Keratinocyte (primary cell): Measurements from ENCODE around the gene ALDH7A1. TPM values are rescaled to one million over a fixed set of nuclear protein-coding genes. Genes with fewer than 3 reads are reported as not detected.

Experiments used
- DNase-seq: peaks from one replicate; pipeline ENCODE4 v3.0.0-alpha.2; 2011; ENCODE audit warnings: low read depth, missing footprints, low spot score
- FAIRE-seq: peaks from 2 replicates; lab custom pipeline; 2011; peaks lifted over from hg19 to GRCh38; lab: Jason Lieb, UNC
- H2AFZ ChIP-seq: 2 replicates; pipeline ENCODE4 v1.6.0; 2012; ENCODE audit warnings: low read length, control low read depth, inconsistent platforms; ENCODE audit not compliant: control insufficient read depth
- H3K27ac ChIP-seq: 2 replicates; pipeline ENCODE4 v1.5.1; 2011; ENCODE audit warnings: low read length; ENCODE audit not compliant: control insufficient read depth, insufficient read depth
- H3K27me3 ChIP-seq: 3 replicates; pipeline ENCODE4 v1.6.0; 2011; ENCODE audit warnings: low read length; ENCODE audit not compliant: control insufficient read depth, insufficient read depth; ENCODE audit errors: extremely low read depth
- H3K36me3 ChIP-seq, 2 experiments: 2 replicates in 1 of 2; 3 replicates in 1 of 2; pipeline ENCODE4 v1.5.1; 2011; ENCODE audit warnings: low read length in 2 of 2, mild to moderate bottlenecking in 1 of 2; ENCODE audit not compliant: control insufficient read depth in 2 of 2, insufficient read depth in 2 of 2; ENCODE audit errors: extremely low read depth in 1 of 2
- H3K4me1 ChIP-seq: 3 replicates; pipeline ENCODE4 v1.5.1; 2011; ENCODE audit warnings: low read length; ENCODE audit not compliant: control insufficient read depth, insufficient read depth; ENCODE audit errors: extremely low read depth
- H3K4me2 ChIP-seq: 3 replicates; pipeline ENCODE4 v1.6.0; 2011; ENCODE audit warnings: low read depth, low read length; ENCODE audit not compliant: control insufficient read depth, insufficient read depth; ENCODE audit errors: extremely low read depth
- H3K4me3 ChIP-seq, 3 experiments: fragments of 200-600 bp in 1 of 3; sonication (generic) in 1 of 3; 2 replicates in 2 of 3; 3 replicates in 1 of 3; pipeline ENCODE4 v1.5.1; 2011 to 2016; ENCODE audit warnings: low read length in 3 of 3, mild to moderate bottlenecking in 3 of 3, control low read depth in 2 of 3, inconsistent platforms in 1 of 3, low read depth in 1 of 3, mixed read lengths in 1 of 3, mixed run types in 1 of 3, moderate library complexity in 1 of 3; ENCODE audit not compliant: control insufficient read depth in 2 of 3, insufficient read depth in 2 of 3; ENCODE audit errors: extremely low read depth in 1 of 3
- H3K79me2 ChIP-seq: 2 replicates; pipeline ENCODE4 v1.6.0; 2012; ENCODE audit warnings: low read length; ENCODE audit not compliant: control insufficient read depth, insufficient read depth
- H3K9ac ChIP-seq: 3 replicates; pipeline ENCODE4 v1.6.0; 2011; ENCODE audit warnings: low read length; ENCODE audit not compliant: control insufficient read depth, insufficient read depth; ENCODE audit errors: extremely low read depth
- H3K9me1 ChIP-seq: 3 replicates; pipeline ENCODE4 v1.6.0; 2011; ENCODE audit warnings: low read length; ENCODE audit not compliant: control insufficient read depth, insufficient read depth; ENCODE audit errors: extremely low read depth
- H3K9me3 ChIP-seq: 2 replicates; pipeline ENCODE4 v1.5.1; 2012; ENCODE audit warnings: low read depth, low read length; ENCODE audit not compliant: control insufficient read depth
- H4K20me1 ChIP-seq: 3 replicates; pipeline ENCODE4 v1.6.0; 2011; ENCODE audit warnings: low read length; ENCODE audit not compliant: control insufficient read depth, insufficient read depth; ENCODE audit errors: extremely low read depth
- CTCF ChIP-seq, 3 experiments: IDR thresholded peaks in 1 of 3; conservative IDR thresholded peaks in 1 of 3; optimal IDR thresholded peaks in 1 of 3; 2 replicates in 2 of 3; 3 replicates in 1 of 3; pipeline versions ENCODE3 to v1.5.1; 2011; ENCODE audit warnings: low read length in 3 of 3, mild to moderate bottlenecking in 3 of 3, moderate library complexity in 2 of 3, control low read depth in 1 of 3, inconsistent platforms in 1 of 3; ENCODE audit not compliant: insufficient read depth in 2 of 3; ENCODE audit errors: extremely low read depth in 1 of 3
- EZH2 ChIP-seq: IDR thresholded peaks from one replicate; pipeline ENCODE4 v1.6.1; 2012; ENCODE audit warnings: inconsistent platforms, mild to moderate bottlenecking, low read length, moderate library complexity
- dilution Hi-C: fragments of 300-500 bp; cut with MboI; formaldehyde crosslinking; loops from one replicate; pipeline ENCODE4 v1.7.0; 2020; ENCODE audit warnings: low sequenced_read_pairs; ENCODE audit not compliant: extremely low pct_ligation_motif_present
- polyA plus RNA-seq, 5 experiments: library from polyadenylated mRNA; depleted of rRNA in 3 of 5; stranded (reverse) in 3 of 5; stranded (forward) in 1 of 5; unstranded in 1 of 5; fragments of >200 nt; gene quantifications; 1 replicate in 1 of 5; 2 replicates in 3 of 5; 3 replicates in 1 of 5; pipeline versions ENCODE4 v1.2.1 to v1.2.3, GENCODE V29; 2011 to 2012; ENCODE audit warnings: missing spikeins in 2 of 5, low read depth in 1 of 5, low replicate concordance in 1 of 5

Gene ALDH7A1
- polyA plus RNA-seq, 1 donor (not counting 4 experiments of a cell fraction or from before 2014, with no cell fraction given), result 183 TPM

GRCh38 chr5:126514131-126514557 lies 80.9 kb downstream of the ALDH7A1 start:
- H3K79me2 ChIP-seq, result no peaks in the 10 kb centered on the region
- dilution Hi-C loops, result no loop called here
- H4K20me1 ChIP-seq, result no peaks in the 10 kb centered on the region
- H3K36me3 ChIP-seq, result no peaks in the 10 kb centered on the region
- no peak for TF ChIP-seq CTCF (optimal IDR thresholded peaks at IDR 0.05 in 1 of 3, IDR thresholded peaks at IDR 0.05 in 1 of 3, conservative IDR thresholded peaks at IDR 0.05 in 1 of 3; ENCODE audit: extremely low read depth in 1 of 3, insufficient read depth in 2 of 3, low read length in 3 of 3)
- TF ChIP-seq EZH2, result no peak
- no peaks in the 10 kb centered on the region for H3K9me3 ChIP-seq
- peaks cover 40% of the 10 kb centered on the region for H3K4me1 ChIP-seq
- H3K9ac ChIP-seq, result no peak overlapping the region
- H3K9me1 ChIP-seq, result no peaks in the 10 kb centered on the region
- H3K4me2 ChIP-seq, result no peak overlapping the region
- H3K27ac ChIP-seq, result no peak overlapping the region
- H3K4me3 ChIP-seq, result no peak overlapping the region
- no peaks in the 10 kb centered on the region for H3K27me3 ChIP-seq
- FAIRE-seq (no peak), DNase-seq (no peak)
- no peak overlapping the region for H2AFZ ChIP-seq

DNA sequence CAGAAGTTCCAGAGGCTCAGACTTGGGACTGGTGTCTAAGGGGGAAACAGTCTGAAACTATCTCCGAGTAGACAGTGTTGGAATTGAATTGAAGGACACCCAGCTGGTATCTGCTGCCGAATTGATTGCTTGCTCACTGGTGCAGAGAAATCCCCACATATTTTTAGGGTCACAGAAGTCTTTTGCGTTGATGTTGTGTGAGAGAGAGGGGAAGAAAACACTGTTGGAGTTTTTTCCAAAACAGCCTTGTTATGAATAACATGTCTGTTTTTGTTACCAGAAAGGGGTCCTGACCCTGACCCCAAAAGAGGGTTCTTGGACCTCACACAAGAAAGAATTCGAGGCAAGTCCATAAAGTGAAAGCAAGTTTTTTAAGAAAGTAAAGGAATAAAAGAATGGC lies 81.3 kb downstream of the ALDH7A1 start:
- Histone ChIP-seq H3K9me3 (no peaks in the 10 kb centered on the region), H4K20me1 (no peaks in the 10 kb centered on the region), H3K27me3 (no peaks in the 10 kb centered on the region), H3K4me3 (no peak overlapping the region), H3K4me2 (no peak overlapping the region), H3K79me2 (no peaks in the 10 kb centered on the region), H3K36me3 (no peaks in the 10 kb centered on the region), H3K27ac (no peak overlapping the region), H3K9me1 (no peaks in the 10 kb centered on the region), H3K9ac (no peak overlapping the region), H3K4me1 (peaks cover 40% of the 10 kb centered on the region), H2AFZ (no peak overlapping the region)
- no peak for DNase-seq
- dilution Hi-C loops, result no loop called here
- FAIRE-seq, result no peak
- TF ChIP-seq CTCF (optimal IDR thresholded peaks at IDR 0.05 in 1 of 3, IDR thresholded peaks at IDR 0.05 in 1 of 3, conservative IDR thresholded peaks at IDR 0.05 in 1 of 3; ENCODE audit: extremely low read depth in 1 of 3, insufficient read depth in 2 of 3, low read length in 3 of 3), result no peak
- TF ChIP-seq EZH2, result no peak
